Dermis microvascular lymphatic vessel endothelial cell (primary cell): ENCODE data around the gene CFAP65. TPM values are rescaled to one million over a fixed set of nuclear protein-coding genes. Genes with fewer than 3 reads are reported as not detected.

ENCODE experiments used
- total RNA-seq: library from RNA; depleted of rRNA; stranded (reverse); fragments of >200 nt; gene quantifications from 2 replicates; pipeline ENCODE4 v1.2.1, GENCODE V29; 2014

The CFAP65 gene
- total RNA-seq, 1 donor from 2014 or later, result not detected

Other genes starting within 250 kb of the CFAP65 start
- gene PRKAG3, start 209.7 kb downstream of the CFAP65 start, total RNA-seq, result not detected in 2 replicates
- not detected in 2 replicates for gene WNT6, start 181.7 kb downstream of the CFAP65 start, total RNA-seq
- not detected in 2 replicates for gene WNT10A, start 160.7 kb downstream of the CFAP65 start, total RNA-seq
- not detected in 2 replicates for gene CDK5R2, start 81.8 kb downstream of the CFAP65 start, total RNA-seq
- gene FEV, start 56.3 kb downstream of the CFAP65 start, total RNA-seq, result not detected in 2 replicates
- not detected in 2 replicates for gene CRYBA2, start 48.1 kb downstream of the CFAP65 start, total RNA-seq
- under 0.01 TPM in 2 replicates for gene IHH, start 19.4 kb upstream of the CFAP65 start, total RNA-seq
- gene NHEJ1, start 119.3 kb upstream of the CFAP65 start, total RNA-seq, result 13.7 and 16.3 TPM in 2 replicates
- gene SLC23A3, start 128.5 kb upstream of the CFAP65 start, total RNA-seq, result 0.64 and 0.89 TPM in 2 replicates
- gene CNPPD1, start 135.4 kb upstream of the CFAP65 start, total RNA-seq, result 16.7 and 29.0 TPM in 2 replicates
- gene RETREG2, start 136.8 kb upstream of the CFAP65 start, total RNA-seq, result 49.0 and 65.2 TPM in 2 replicates
- gene ZFAND2B, start 165.3 kb upstream of the CFAP65 start, total RNA-seq, result 20.0 and 22.1 TPM in 2 replicates
- gene ABCB6, start 177.4 kb upstream of the CFAP65 start, total RNA-seq, result 21.4 and 27.3 TPM in 2 replicates
- 34.5 and 60.4 TPM in 2 replicates for gene ATG9A, start 188.1 kb upstream of the CFAP65 start, total RNA-seq
- gene ANKZF1, start 188.3 kb upstream of the CFAP65 start, total RNA-seq, result 15.8 and 19.2 TPM in 2 replicates
- 4.7 and 5.6 TPM in 2 replicates for gene GLB1L, start 203.9 kb upstream of the CFAP65 start, total RNA-seq
- gene STK16, start 204.0 kb upstream of the CFAP65 start, total RNA-seq, result 14.5 and 16.3 TPM in 2 replicates
- not detected in 2 replicates for gene TUBA4B, start 211.7 kb upstream of the CFAP65 start, total RNA-seq
- 12.1 and 14.4 TPM in 2 replicates for gene TUBA4A, start 212.4 kb upstream of the CFAP65 start, total RNA-seq
- gene DNAJB2, start 237.8 kb upstream of the CFAP65 start, total RNA-seq, result 15.4 and 30.0 TPM in 2 replicates